HCT116 (cell line): ENCODE results near the gene IL1RL1. TPM values are rescaled to one million over a fixed set of nuclear protein-coding genes. Genes with fewer than 3 reads are reported as not detected.

Source experiments
- ATAC-seq: fragments of 200-7000 bp; cut with Tn5 transposase; 2 replicates; pipeline ENCODE4 v1.9.1; 2020; ENCODE audit warnings: mild to moderate bottlenecking, moderate library complexity
- BruUV-seq: library from RNA; stranded (reverse); fragments of 400-500 nt; replicated peaks from 2 replicates; lab custom pipeline; 2021; lab: Mats Ljungman, UMichigan
- CTCF ChIA-PET: fragments of 300-600 bp; sonication (Branson Sonifier 250); formaldehyde crosslinking; loops from one replicate; lab custom pipeline; 2021; ENCODE audit warnings: antibody characterized with exemption; lab: Charles Lee
- POLR2A ChIA-PET: fragments of 300-600, 350-600 bp; sonication (Branson Sonifier 250); formaldehyde crosslinking; loops from one replicate; lab custom pipeline; 2021; ENCODE audit warnings: antibody characterized with exemption; lab: Charles Lee
- RAD21 ChIA-PET, 2 experiments: fragments of 300-600 bp; sonication (Branson Sonifier 250); formaldehyde crosslinking; loops; one replicate each; lab custom pipeline; 2023; ENCODE audit warnings: low total read pairs in 2 of 2; ENCODE audit not compliant: uncharacterized antibody in 2 of 2, unreplicated experiment in 2 of 2, low non-redundant PET in 1 of 2; lab: Charles Lee
- DNase-seq: peaks from one replicate; pipeline ENCODE4 v3.0.0-alpha.2; 2010; ENCODE audit warnings: low read depth, low spot score
- H2AFZ ChIP-seq: fragments of 200-600 bp; shearing (Covaris generic), sonication (generic); 2 replicates; pipeline ENCODE4 v1.6.1; 2017; ENCODE audit warnings: low read depth, mixed run types, mixed read lengths, antibody characterized with exemption, low read length; ENCODE audit not compliant: poor library complexity, severe bottlenecking
- H3K27ac ChIP-seq: 2 replicates; pipeline ENCODE4 v1.5.1; 2012; ENCODE audit warnings: low read depth, low read length
- H3K27me3 ChIP-seq: fragments of 200-600 bp; sonication (generic); 2 replicates; pipeline ENCODE4 v1.6.1; 2016; ENCODE audit warnings: mixed run types, low read length, mixed read lengths; ENCODE audit not compliant: insufficient read depth
- H3K36me3 ChIP-seq, 2 experiments: fragments of 200-500 bp in 1 of 2; fragments of 200-600 bp in 1 of 2; sonication (Bioruptor generic) in 1 of 2; sonication (generic) in 1 of 2; 2 replicates each; pipeline versions ENCODE4 v1.5.1 to v1.6.1; 2014 to 2016; ENCODE audit warnings: low read length in 2 of 2, inconsistent platforms in 1 of 2, mixed read lengths in 1 of 2, mixed run types in 1 of 2; ENCODE audit not compliant: insufficient read depth in 2 of 2, control insufficient read depth in 1 of 2
- H3K4me1 ChIP-seq, 2 experiments: fragments of 200-600 bp in 1 of 2; sonication (generic) in 1 of 2; 2 replicates each; pipeline versions ENCODE4 v1.5.1 to v1.6.1; 2012 to 2017; ENCODE audit warnings: low read length in 2 of 2, inconsistent platforms in 1 of 2, mild to moderate bottlenecking in 1 of 2, mixed read lengths in 1 of 2, mixed run types in 1 of 2, moderate library complexity in 1 of 2; ENCODE audit not compliant: insufficient read depth in 2 of 2, control insufficient read depth in 1 of 2
- H3K4me2 ChIP-seq: fragments of 200-600 bp; sonication (generic); 2 replicates; pipeline ENCODE4 v1.6.1; 2017; ENCODE audit warnings: mixed run types, low read length, mixed read lengths
- H3K4me3 ChIP-seq, 2 experiments: fragments of 200-600 bp in 1 of 2; sonication (generic) in 1 of 2; replicated peaks in 1 of 2; 2 replicates each; pipeline ENCODE4 v1.5.1; 2011 to 2016; ENCODE audit warnings: low read length in 2 of 2, control low read depth in 1 of 2, low read depth in 1 of 2, mild to moderate bottlenecking in 1 of 2, mixed read lengths in 1 of 2, mixed run types in 1 of 2
- H3K79me2 ChIP-seq: fragments of 200-600 bp; sonication (generic); 2 replicates; pipeline ENCODE4 v1.6.1; 2017; ENCODE audit warnings: mild to moderate bottlenecking, mixed run types, low read length, moderate library complexity, mixed read lengths; ENCODE audit not compliant: insufficient read depth
- H3K9ac ChIP-seq: fragments of 200-600 bp; sonication (generic); 2 replicates; pipeline ENCODE4 v1.6.1; 2016; ENCODE audit warnings: low read length, mixed read lengths
- H3K9me2 ChIP-seq: fragments of 200-600 bp; sonication (generic), shearing (Covaris generic); 2 replicates; pipeline ENCODE4 v1.6.1; 2017; ENCODE audit warnings: mixed run types, mild to moderate bottlenecking, moderate library complexity; ENCODE audit not compliant: insufficient read depth
- H3K9me3 ChIP-seq, 2 experiments: fragments of 200-500 bp in 1 of 2; fragments of 200-600 bp in 1 of 2; sonication (Bioruptor generic) in 1 of 2; sonication (generic) in 1 of 2; 2 replicates each; pipeline ENCODE4 v1.6.1; 2014 to 2017; ENCODE audit warnings: low read length in 2 of 2, mixed read lengths in 2 of 2, inconsistent platforms in 1 of 2, low read depth in 1 of 2, mild to moderate bottlenecking in 1 of 2, mixed run types in 1 of 2, moderate library complexity in 1 of 2; ENCODE audit not compliant: control insufficient read depth in 1 of 2, insufficient read depth in 1 of 2
- H4K20me1 ChIP-seq: fragments of 200-600 bp; sonication (generic), shearing (Covaris generic); 2 replicates; pipeline ENCODE4 v1.6.1; 2017; ENCODE audit warnings: mixed run types, mild to moderate bottlenecking, moderate library complexity; ENCODE audit not compliant: insufficient read depth
- CBX3 ChIP-seq: IDR thresholded peaks from 2 replicates; pipeline ENCODE4 v1.6.1; 2012; ENCODE audit warnings: low read depth
- CEBPB ChIP-seq: IDR thresholded peaks from 2 replicates; pipeline ENCODE4 v1.6.1; 2012; ENCODE audit warnings: low read depth
- CTCF ChIP-seq, 3 experiments: fragments of 200-600 bp in 1 of 3; sonication (generic) in 1 of 3; IDR thresholded peaks in 2 of 3; conservative IDR thresholded peaks in 1 of 3; 2 replicates each; pipeline ENCODE4 v1.5.1; 2012 to 2017; ENCODE audit warnings: low read depth in 2 of 3, low read length in 2 of 3, antibody characterized with exemption in 1 of 3, borderline replicate concordance in 1 of 3, control low read depth in 1 of 3, mild to moderate bottlenecking in 1 of 3, mixed read lengths in 1 of 3, mixed run types in 1 of 3, moderate library complexity in 1 of 3; ENCODE audit not compliant: insufficient read depth in 1 of 3
- EGR1 ChIP-seq: IDR thresholded peaks from 2 replicates; pipeline ENCODE4 v1.6.1; 2012; ENCODE audit warnings: low read depth
- ELF1 ChIP-seq: IDR thresholded peaks from 2 replicates; pipeline ENCODE4 v1.6.1; 2012; ENCODE audit warnings: low read depth, borderline replicate concordance
- EZH2 ChIP-seq: fragments of 200-600 bp; sonication (generic); IDR thresholded peaks from 2 replicates; pipeline ENCODE4 v1.6.1; 2017; ENCODE audit warnings: antibody characterized with exemption, mixed run types
- EZH2phosphoT487 ChIP-seq: fragments of 200-600 bp; IDR thresholded peaks from 2 replicates; pipeline ENCODE4 v1.6.1; 2018; ENCODE audit warnings: antibody characterized with exemption, borderline replicate concordance
- JUND ChIP-seq: IDR thresholded peaks from 2 replicates; pipeline ENCODE4 v1.6.1; 2012
- MAX ChIP-seq: IDR thresholded peaks from 2 replicates; pipeline ENCODE4 v1.6.1; 2012
- POLR2A ChIP-seq: IDR thresholded peaks from 2 replicates; pipeline ENCODE4 v1.7.0; 2011; ENCODE audit warnings: borderline replicate concordance; ENCODE audit not compliant: insufficient read depth, insufficient read length; ENCODE audit errors: extremely low read depth
- POLR2AphosphoS5 ChIP-seq: IDR thresholded peaks from 2 replicates; pipeline ENCODE4 v1.6.1; 2011; ENCODE audit warnings: mild to moderate bottlenecking, low read depth, low read length, moderate library complexity
- RAD21 ChIP-seq: IDR thresholded peaks from 2 replicates; pipeline ENCODE4 v1.6.1; 2012; ENCODE audit warnings: low read depth, mild to moderate bottlenecking
- SIN3A ChIP-seq: IDR thresholded peaks from 2 replicates; pipeline ENCODE4 v1.6.1; 2012; ENCODE audit warnings: low read depth
- SP1 ChIP-seq: IDR thresholded peaks from 2 replicates; pipeline ENCODE4 v1.6.1; 2012; ENCODE audit warnings: low read depth
- YY1 ChIP-seq: IDR thresholded peaks from 2 replicates; pipeline ENCODE4 v1.6.1; 2011; ENCODE audit warnings: low read length, low read depth, moderate library complexity, mild to moderate bottlenecking; ENCODE audit not compliant: insufficient replicate concordance; ENCODE audit errors: extremely low read depth
- ZBTB33 ChIP-seq: IDR thresholded peaks from 2 replicates; pipeline ENCODE4 v1.6.1; 2011; ENCODE audit warnings: mild to moderate bottlenecking, low read length, moderate library complexity; ENCODE audit not compliant: insufficient replicate concordance; ENCODE audit errors: extremely low read depth
- ZFX ChIP-seq: fragments of 450-650 bp; IDR thresholded peaks from 2 replicates; pipeline ENCODE4 v1.6.1; 2017
- intact Hi-C: fragments of 100-400 bp; cut with micrococcal nuclease; formaldehyde crosslinking; loops from 2 replicates; pipeline ENCODE4 v1.10.0; 2022
- total RNA-seq: library from RNA; stranded (reverse); gene quantifications from one replicate; pipeline ENCODE4 v1.2.1, GENCODE V29; 2021; ENCODE audit not compliant: unreplicated experiment
- TF ChIP-seq, protein P1 (sequence below): IDR thresholded peaks from 2 replicates; pipeline ENCODE4 v1.6.1; 2012
- TF ChIP-seq, protein P2 (sequence below): IDR thresholded peaks from 2 replicates; pipeline ENCODE4 v1.6.1; 2012; ENCODE audit warnings: low read depth

Gene IL1RL1
- total RNA-seq, 1 experiment from 2014 or later, result not detected

GRCh38 chr2:102336502-102336945 lies 25.2 kb downstream of the IL1RL1 start:
- TF ChIP-seq, protein P1, sequence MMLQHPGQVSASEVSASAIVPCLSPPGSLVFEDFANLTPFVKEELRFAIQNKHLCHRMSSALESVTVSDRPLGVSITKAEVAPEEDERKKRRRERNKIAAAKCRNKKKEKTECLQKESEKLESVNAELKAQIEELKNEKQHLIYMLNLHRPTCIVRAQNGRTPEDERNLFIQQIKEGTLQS, result no peak
- TF ChIP-seq SP1, result no peak
- TF ChIP-seq JUND, result no peak
- TF ChIP-seq SIN3A, result no peak
- no peak for TF ChIP-seq ZFX
- TF ChIP-seq POLR2A, result no peak
- TF ChIP-seq ELF1, result no peak
- no peak for TF ChIP-seq POLR2AphosphoS5
- TF ChIP-seq RAD21, result no peak
- TF ChIP-seq, protein P2, sequence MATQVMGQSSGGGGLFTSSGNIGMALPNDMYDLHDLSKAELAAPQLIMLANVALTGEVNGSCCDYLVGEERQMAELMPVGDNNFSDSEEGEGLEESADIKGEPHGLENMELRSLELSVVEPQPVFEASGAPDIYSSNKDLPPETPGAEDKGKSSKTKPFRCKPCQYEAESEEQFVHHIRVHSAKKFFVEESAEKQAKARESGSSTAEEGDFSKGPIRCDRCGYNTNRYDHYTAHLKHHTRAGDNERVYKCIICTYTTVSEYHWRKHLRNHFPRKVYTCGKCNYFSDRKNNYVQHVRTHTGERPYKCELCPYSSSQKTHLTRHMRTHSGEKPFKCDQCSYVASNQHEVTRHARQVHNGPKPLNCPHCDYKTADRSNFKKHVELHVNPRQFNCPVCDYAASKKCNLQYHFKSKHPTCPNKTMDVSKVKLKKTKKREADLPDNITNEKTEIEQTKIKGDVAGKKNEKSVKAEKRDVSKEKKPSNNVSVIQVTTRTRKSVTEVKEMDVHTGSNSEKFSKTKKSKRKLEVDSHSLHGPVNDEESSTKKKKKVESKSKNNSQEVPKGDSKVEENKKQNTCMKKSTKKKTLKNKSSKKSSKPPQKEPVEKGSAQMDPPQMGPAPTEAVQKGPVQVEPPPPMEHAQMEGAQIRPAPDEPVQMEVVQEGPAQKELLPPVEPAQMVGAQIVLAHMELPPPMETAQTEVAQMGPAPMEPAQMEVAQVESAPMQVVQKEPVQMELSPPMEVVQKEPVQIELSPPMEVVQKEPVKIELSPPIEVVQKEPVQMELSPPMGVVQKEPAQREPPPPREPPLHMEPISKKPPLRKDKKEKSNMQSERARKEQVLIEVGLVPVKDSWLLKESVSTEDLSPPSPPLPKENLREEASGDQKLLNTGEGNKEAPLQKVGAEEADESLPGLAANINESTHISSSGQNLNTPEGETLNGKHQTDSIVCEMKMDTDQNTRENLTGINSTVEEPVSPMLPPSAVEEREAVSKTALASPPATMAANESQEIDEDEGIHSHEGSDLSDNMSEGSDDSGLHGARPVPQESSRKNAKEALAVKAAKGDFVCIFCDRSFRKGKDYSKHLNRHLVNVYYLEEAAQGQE, result no peak
- no peak for TF ChIP-seq EZH2phosphoT487
- no peak for TF ChIP-seq EGR1
- TF ChIP-seq EZH2, result no peak
- no peak for TF ChIP-seq YY1
- TF ChIP-seq MAX, result no peak
- TF ChIP-seq ZBTB33, result no peak
- TF ChIP-seq CEBPB, result no peak
- TF ChIP-seq CBX3, result no peak
- no peak for TF ChIP-seq CTCF (IDR thresholded peaks at IDR 0.05 in 2 of 3, conservative IDR thresholded peaks at IDR 0.05 in 1 of 3; ENCODE audit: borderline replicate concordance in 1 of 3, insufficient read depth in 1 of 3, low read depth in 2 of 3, low read length in 2 of 3)
- no peaks in the 10 kb centered on the region for H3K4me1 ChIP-seq
- H3K27ac ChIP-seq, result no peak overlapping the region
- no peaks in the 10 kb centered on the region for H3K79me2 ChIP-seq
- intact Hi-C loops, result no loop called here
- RAD21 ChIA-PET, result no interaction called here
- CTCF ChIA-PET, result interaction anchor here (1.0 kb wide), 1 partner anchor 35 kb away, joined by 3 read pairs; no protein-coding TSS in a partner anchor
- no peaks in the 10 kb centered on the region for H3K9me3 ChIP-seq
- no peaks in the 10 kb centered on the region for H3K27me3 ChIP-seq
- H2AFZ ChIP-seq, result no peak overlapping the region
- ATAC-seq (no peak), DNase-seq (no peak)
- no TSS peak for BruUV-seq
- H3K4me2 ChIP-seq, result no peak overlapping the region
- H4K20me1 ChIP-seq, result no peaks in the 10 kb centered on the region
- no peak overlapping the region for H3K9ac ChIP-seq
- H3K4me3 ChIP-seq, result no peak overlapping the region
- H3K9me2 ChIP-seq, result peaks cover 6% of the 10 kb centered on the region; the same call in 1 of the 2 replicates
- no peaks in the 10 kb centered on the region for H3K36me3 ChIP-seq
- POLR2A ChIA-PET, result no interaction called here
